LNCAP (cell line): ENCODE measurements around the gene KLRG1.

ENCODE experiments used
- TF ChIP-seq, protein P1 (sequence below): fragments of 450-650 bp; IDR thresholded peaks from 2 replicates; pipeline ENCODE4 v1.5.1; 2017; ENCODE audit warnings: mild to moderate bottlenecking

Gene KLRG1

DNA sequence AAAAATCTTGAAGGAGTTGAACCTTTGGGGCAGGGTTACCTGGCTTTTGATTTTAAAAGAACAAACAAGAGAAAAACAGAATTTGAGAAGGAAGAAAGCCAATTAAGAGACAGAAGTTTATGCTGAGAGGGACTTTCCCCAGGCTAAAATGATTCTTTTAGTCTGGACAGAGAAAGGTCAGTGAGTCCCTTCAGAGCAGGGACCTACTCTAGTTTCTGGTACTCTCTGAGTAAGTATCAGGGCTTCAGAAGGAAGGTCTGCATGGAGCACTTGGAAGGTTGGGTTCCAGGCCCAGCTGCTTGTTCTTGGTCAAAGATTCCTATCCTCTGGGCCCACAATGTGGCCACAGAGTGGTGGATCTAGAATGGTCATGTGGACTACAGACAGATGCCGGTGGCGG lies 59.6 kb downstream of the KLRG1 start:
- TF ChIP-seq, protein P1, sequence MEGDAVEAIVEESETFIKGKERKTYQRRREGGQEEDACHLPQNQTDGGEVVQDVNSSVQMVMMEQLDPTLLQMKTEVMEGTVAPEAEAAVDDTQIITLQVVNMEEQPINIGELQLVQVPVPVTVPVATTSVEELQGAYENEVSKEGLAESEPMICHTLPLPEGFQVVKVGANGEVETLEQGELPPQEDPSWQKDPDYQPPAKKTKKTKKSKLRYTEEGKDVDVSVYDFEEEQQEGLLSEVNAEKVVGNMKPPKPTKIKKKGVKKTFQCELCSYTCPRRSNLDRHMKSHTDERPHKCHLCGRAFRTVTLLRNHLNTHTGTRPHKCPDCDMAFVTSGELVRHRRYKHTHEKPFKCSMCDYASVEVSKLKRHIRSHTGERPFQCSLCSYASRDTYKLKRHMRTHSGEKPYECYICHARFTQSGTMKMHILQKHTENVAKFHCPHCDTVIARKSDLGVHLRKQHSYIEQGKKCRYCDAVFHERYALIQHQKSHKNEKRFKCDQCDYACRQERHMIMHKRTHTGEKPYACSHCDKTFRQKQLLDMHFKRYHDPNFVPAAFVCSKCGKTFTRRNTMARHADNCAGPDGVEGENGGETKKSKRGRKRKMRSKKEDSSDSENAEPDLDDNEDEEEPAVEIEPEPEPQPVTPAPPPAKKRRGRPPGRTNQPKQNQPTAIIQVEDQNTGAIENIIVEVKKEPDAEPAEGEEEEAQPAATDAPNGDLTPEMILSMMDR, result no peak

- TF ChIP-seq, protein P1, result peak; percentile 69
These were observed 60.3 kb downstream of the KLRG1 start for GRCh38 chr12:9049520-9050133.

DNA sequence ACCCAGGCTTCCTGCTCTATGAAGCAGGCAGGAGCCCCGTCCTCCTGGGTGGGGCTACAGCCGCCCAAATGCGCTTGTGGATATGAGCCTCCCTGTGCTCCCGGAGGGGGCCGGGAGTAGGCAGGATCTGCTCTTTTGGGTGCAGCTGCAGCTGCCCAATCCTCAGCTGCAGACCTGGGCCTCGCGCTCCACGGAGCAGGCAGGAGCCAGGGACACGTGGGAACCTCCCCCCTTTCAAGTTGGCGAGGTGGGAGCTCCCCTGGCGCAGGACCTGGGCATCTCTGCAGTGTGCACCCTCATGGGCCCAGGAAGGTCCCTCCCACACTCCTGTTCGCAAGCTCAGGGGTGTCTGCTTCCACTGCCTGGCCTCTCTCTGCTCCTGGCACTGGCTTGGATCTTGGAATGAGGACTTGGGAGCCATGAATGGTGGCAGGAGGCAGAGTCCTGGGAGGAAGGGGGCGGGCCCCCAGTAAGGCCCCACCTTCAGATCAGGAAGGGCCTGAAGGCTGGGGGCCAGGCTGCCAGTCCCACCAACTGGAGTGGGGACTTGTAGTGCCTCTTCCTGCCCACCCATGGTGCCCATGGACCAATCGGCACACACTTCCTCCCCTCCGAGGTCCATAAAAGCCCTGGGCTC lies 61.3 kb downstream of the KLRG1 start:
- TF ChIP-seq, protein P1, result no peak

- TF ChIP-seq, protein P1, result no peak
These were observed 61.8 kb downstream of the KLRG1 start for GRCh38 chr12:9051158-9051550.

GRCh38 chr12:9052610-9053009 lies 63.3 kb downstream of the KLRG1 start:
- TF ChIP-seq, protein P1, result no peak
